Adrenal gland (tissue), 5 donors: Measurements from ENCODE around the gene MAP7D2.

Source experiments
- CTCF ChIP-seq, 6 experiments: fragments of 450-650 bp in 4 of 6; fragments of 200-600 bp in 2 of 6; sonication (generic) in 1 of 6; IDR thresholded peaks; 1 replicate in 5 of 6; 2 replicates in 1 of 6; pipeline versions ENCODE4 v1.5.1 to v1.8.0; 2016 to 2021; ENCODE audit warnings: antibody characterized with exemption in 6 of 6, mild to moderate bottlenecking in 2 of 6, moderate library complexity in 1 of 6
- POLR2A ChIP-seq, 2 donors: fragments of 450-650 bp; IDR thresholded peaks; one replicate each; pipeline ENCODE4 v1.6.1; 2017; ENCODE audit warnings: antibody characterized with exemption in 2 of 2, mild to moderate bottlenecking in 2 of 2, moderate library complexity in 1 of 2
- donor health status: DM: no; HTN: no; CAD: no.

- TF ChIP-seq POLR2A (IDR thresholded peaks at IDR 0.05) (no peak), CTCF (IDR thresholded peaks at IDR 0.05) (no peak)
Measured at GRCh38 chrX:20053537-20053936, 63.2 kb downstream of the MAP7D2 start.
